A549 (cell line): ENCODE data around the gene PERM1. TPM values are rescaled to one million over a fixed set of nuclear protein-coding genes. Genes with fewer than 3 reads are reported as not detected.

ENCODE experiments used
- ATAC-seq, 2 experiments: fragments of 200-7000 bp in 1 of 2; fragments of >200 bp in 1 of 2; cut with Nextera tagmentation in 1 of 2; cut with Tn5 transposase in 1 of 2; 3 replicates each; pipeline versions ENCODE4 v1.8.0 to v1.9.1; 2018 to 2020; ENCODE audit warnings: mild to moderate bottlenecking in 1 of 2, moderate library complexity in 1 of 2
- CTCF ChIA-PET: fragments of 300-600 bp; sonication (Branson Sonifier 250); formaldehyde crosslinking; extraction: SDS; loops from one replicate; lab custom pipeline; 2021; ENCODE audit warnings: antibody characterized with exemption, inconsistent platforms; lab: Yijun Ruan, JAX
- POLR2A ChIA-PET: fragments of 350-600 bp; formaldehyde crosslinking; extraction: SDS; loops from one replicate; lab custom pipeline; 2021; ENCODE audit warnings: antibody characterized with exemption, inconsistent platforms; lab: Yijun Ruan, JAX
- DNase-seq, 2 experiments: peaks; one replicate each; pipeline versions ENCODE4 v3.0.0 to v3.0.0-alpha.2; 2011 to 2016; ENCODE audit warnings: low read depth in 1 of 2, low spot score in 1 of 2
- FAIRE-seq: peaks from 2 replicates; lab custom pipeline; 2011; peaks lifted over from hg19 to GRCh38; lab: Jason Lieb, UNC
- H3K27ac ChIP-seq, 2 experiments: fragments of >200 bp; sonication (Bioruptor Twin); formaldehyde crosslinking; 3 replicates each; pipeline ENCODE4 v1.5.1; 2016 to 2017
- H3K4me1 ChIP-seq: fragments of >200 bp; sonication (Bioruptor Twin); formaldehyde crosslinking; 3 replicates; pipeline ENCODE4 v1.6.1; 2016
- H3K4me2 ChIP-seq: fragments of >200 bp; sonication (Bioruptor Twin); formaldehyde crosslinking; 3 replicates; pipeline ENCODE4 v1.6.1; 2016
- H3K4me3 ChIP-seq: fragments of >200 bp; sonication (Bioruptor Twin); formaldehyde crosslinking; 3 replicates; pipeline ENCODE4 v1.5.1; 2016
- H3K9me3 ChIP-seq: fragments of >200 bp; sonication (Bioruptor Twin); formaldehyde crosslinking; 3 replicates; pipeline ENCODE4 v1.6.1; 2016
- BCL3 ChIP-seq: fragments of >200 bp; sonication (Bioruptor Twin); formaldehyde crosslinking; IDR thresholded peaks from 3 replicates; pipeline ENCODE4 v1.6.1; 2016
- BHLHE40 ChIP-seq: IDR thresholded peaks from 2 replicates; pipeline ENCODE4 v1.6.1; 2012; ENCODE audit warnings: low read depth, low read length, inconsistent platforms
- CBX8 ChIP-seq: fragments of 200-600 bp; sonication (generic); IDR thresholded peaks from 2 replicates; pipeline ENCODE4 v1.6.1; 2016
- CTCF ChIP-seq: fragments of >200 bp; sonication (Bioruptor Twin); formaldehyde crosslinking; IDR thresholded peaks from 3 replicates; pipeline ENCODE4 v1.5.1; 2016
- EP300 ChIP-seq, 2 experiments: fragments of >200 bp; sonication (Bioruptor Twin); formaldehyde crosslinking; IDR thresholded peaks; 2 replicates in 1 of 2; 3 replicates in 1 of 2; pipeline ENCODE4 v1.6.1; 2016 to 2017
- HDAC2 ChIP-seq: fragments of 200-600 bp; sonication (generic); IDR thresholded peaks from 2 replicates; pipeline ENCODE4 v1.6.1; 2016
- HES2 ChIP-seq: fragments of >200 bp; sonication (Bioruptor Twin); formaldehyde crosslinking; IDR thresholded peaks from 2 replicates; pipeline ENCODE4 v1.6.1; 2016
- HMGXB4 ChIP-seq: fragments of 250-450 bp; sonication (Bioruptor Pico); IDR thresholded peaks from 2 replicates; pipeline ENCODE4 v1.5.0; 2021; ENCODE audit warnings: mild to moderate bottlenecking, moderate library complexity, borderline replicate concordance
- HOXA7 ChIP-seq: fragments of 250-450 bp; sonication (Bioruptor Pico); IDR thresholded peaks from 2 replicates; pipeline ENCODE4 v1.5.0; 2020; ENCODE audit warnings: mild to moderate bottlenecking, moderate library complexity
- HOXB13 ChIP-seq: fragments of 250-450 bp; sonication (Bioruptor Pico); IDR thresholded peaks from 2 replicates; pipeline ENCODE4 v1.5.0; 2020; ENCODE audit warnings: low read depth, mild to moderate bottlenecking, moderate library complexity
- JUN ChIP-seq, 2 experiments: fragments of >200 bp; sonication (Bioruptor Twin); formaldehyde crosslinking; IDR thresholded peaks; 2 replicates in 1 of 2; 3 replicates in 1 of 2; pipeline ENCODE4 v1.6.1; 2016 to 2017
- MAZ ChIP-seq: fragments of 150-350 bp; IDR thresholded peaks from 2 replicates; pipeline ENCODE4 v1.6.1; 2014; ENCODE audit warnings: antibody characterized with exemption, low read depth, low read length, borderline replicate concordance
- NFE2L2 ChIP-seq: fragments of 150-350 bp; conservative IDR thresholded peaks from 2 replicates; pipeline ENCODE4 v1.6.1; 2014; ENCODE audit warnings: low read length
- NPAS2 ChIP-seq: fragments of 250-450 bp; sonication (Bioruptor Pico); IDR thresholded peaks from 2 replicates; pipeline ENCODE4 v1.8.0; 2022; ENCODE audit warnings: mild to moderate bottlenecking, moderate library complexity, borderline replicate concordance
- RAD21 ChIP-seq, 2 experiments: fragments of >200 bp in 1 of 2; sonication (Bioruptor Twin) in 1 of 2; formaldehyde crosslinking in 1 of 2; IDR thresholded peaks in 1 of 2; conservative IDR thresholded peaks in 1 of 2; 2 replicates in 1 of 2; 3 replicates in 1 of 2; pipeline ENCODE4 v1.6.1; 2012 to 2018; ENCODE audit warnings: inconsistent platforms in 1 of 2
- RFX5 ChIP-seq: fragments of 450-650 bp; IDR thresholded peaks from 2 replicates; pipeline ENCODE4 v1.7.1; 2014; ENCODE audit warnings: antibody characterized with exemption, mild to moderate bottlenecking, moderate library complexity
- TFCP2L1 ChIP-seq: fragments of 250-450 bp; sonication (Bioruptor Pico); IDR thresholded peaks from 2 replicates; pipeline ENCODE4 v1.5.0; 2021; ENCODE audit warnings: mild to moderate bottlenecking
- ZSCAN20 ChIP-seq: fragments of 250-450 bp; sonication (Bioruptor Pico); IDR thresholded peaks from 2 replicates; pipeline ENCODE4 v1.8.0; 2022; ENCODE audit warnings: mild to moderate bottlenecking, moderate library complexity
- WGBS: methylation state at CpG from one replicate; pipeline ENCODE4 v1.1.6; 2017; ENCODE audit errors: missing lambda C conversion rate; 5-methylcytosine and 5-hydroxymethylcytosine counted together
- polyA plus RNA-seq, 4 experiments: library from polyadenylated mRNA; depleted of rRNA in 3 of 4; stranded (reverse); fragments of >200 nt; fragmentation: RNase III in 1 of 4; extraction: RNeasy Plus Mini Kit Qiagen cat#74134 plus additional on column Dnase treatment in 1 of 4; gene quantifications; 2 replicates in 3 of 4; 3 replicates in 1 of 4; pipeline ENCODE4 v1.2.3, GENCODE V29; 2011 to 2017

Gene PERM1
- polyA plus RNA-seq, 2 of the 4 experiments (the other 2 are of a cell fraction): 0.30 TPM; not detected in 1

- no peak for TF ChIP-seq CTCF
- no peak for TF ChIP-seq MAZ
- no peak for TF ChIP-seq HDAC2
- no peak for TF ChIP-seq TFCP2L1 (CRISPR knock-in tag)
- no peak for TF ChIP-seq HES2
Measured at GRCh38 chr1:972726-973458, 9.0 kb downstream of the PERM1 start (continued).

- H3K4me3 ChIP-seq: no peak overlapping the region
- no peak for FAIRE-seq
- CTCF ChIA-PET: no interaction called here
- no peak for TF ChIP-seq HOXB13 (CRISPR knock-in tag)
- TF ChIP-seq NFE2L2: no peak
- TF ChIP-seq HMGXB4 (CRISPR knock-in tag): no peak
- TF ChIP-seq HOXA7: no peak
- no peak for TF ChIP-seq BHLHE40
- no peak for TF ChIP-seq CBX8
- no peak for TF ChIP-seq JUN (IDR thresholded peaks at IDR 0.05)
- TF ChIP-seq RAD21 (conservative IDR thresholded peaks at IDR 0.05 in 1 of 2, IDR thresholded peaks at IDR 0.05 in 1 of 2): no peak
- no peak for TF ChIP-seq BCL3
- TF ChIP-seq NPAS2 (CRISPR knock-in tag): no peak
- TF ChIP-seq EP300 (IDR thresholded peaks at IDR 0.05): no peak
- TF ChIP-seq RFX5: no peak
- no peak for TF ChIP-seq ZSCAN20 (CRISPR knock-in tag)
- TF ChIP-seq, all 56 proteins: peak for 0
- WGBS: 89% methylated on average over 12 of the region's 34 CpGs
- H3K4me2 ChIP-seq: no peak overlapping the region
- no peak for ATAC-seq
- peaks cover 13% of the 10 kb centered on the region; the same call in 2 of the 3 replicates for H3K4me1 ChIP-seq
- H3K9me3 ChIP-seq: no peaks in the 10 kb centered on the region
- no peak overlapping the region for H3K27ac ChIP-seq
- POLR2A ChIA-PET: no interaction called here
- DNase-seq: no peak
Measured at GRCh38 chr1:971751-972506, 10.0 kb downstream of the PERM1 start.
